Fibroblast of skin of abdomen (primary cell): Measurements from ENCODE around the gene ZNF343.
"Not testable (repeated sequence)": the region's sequence is repeated elsewhere in the genome, so short reads cannot be mapped to it uniquely, and the experiment has no call there.

Experiments used
- DNase-seq: peaks from one replicate; pipeline ENCODE4 v3.0.0-alpha.2; 2013

The ZNF343 gene

GRCh38 chr20:2521369-2522305 is 12.9 kb upstream of the ZNF343 start:
- DNase-seq: peak; percentile 33

DNA sequence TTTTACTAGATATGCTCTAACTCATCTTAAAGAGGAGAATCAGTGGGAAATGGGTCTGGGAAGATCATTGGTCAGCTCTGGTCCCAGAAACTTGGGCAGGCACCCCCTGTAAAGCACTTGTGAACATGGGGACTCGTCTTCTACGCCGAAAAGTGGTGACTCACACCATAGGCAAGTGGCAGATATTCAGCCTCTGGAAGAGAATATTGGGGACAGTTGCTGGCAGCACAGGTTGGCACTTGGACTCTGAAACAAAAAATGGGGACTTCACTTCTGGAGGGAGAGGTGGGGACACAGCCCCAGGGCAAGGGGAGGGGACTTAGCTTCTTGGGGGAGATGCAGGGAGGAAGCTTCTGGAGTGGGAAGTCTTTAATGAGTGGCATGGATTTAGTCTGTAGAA is 11.9 kb upstream of the ZNF343 start:
- no peak for DNase-seq

DNA sequence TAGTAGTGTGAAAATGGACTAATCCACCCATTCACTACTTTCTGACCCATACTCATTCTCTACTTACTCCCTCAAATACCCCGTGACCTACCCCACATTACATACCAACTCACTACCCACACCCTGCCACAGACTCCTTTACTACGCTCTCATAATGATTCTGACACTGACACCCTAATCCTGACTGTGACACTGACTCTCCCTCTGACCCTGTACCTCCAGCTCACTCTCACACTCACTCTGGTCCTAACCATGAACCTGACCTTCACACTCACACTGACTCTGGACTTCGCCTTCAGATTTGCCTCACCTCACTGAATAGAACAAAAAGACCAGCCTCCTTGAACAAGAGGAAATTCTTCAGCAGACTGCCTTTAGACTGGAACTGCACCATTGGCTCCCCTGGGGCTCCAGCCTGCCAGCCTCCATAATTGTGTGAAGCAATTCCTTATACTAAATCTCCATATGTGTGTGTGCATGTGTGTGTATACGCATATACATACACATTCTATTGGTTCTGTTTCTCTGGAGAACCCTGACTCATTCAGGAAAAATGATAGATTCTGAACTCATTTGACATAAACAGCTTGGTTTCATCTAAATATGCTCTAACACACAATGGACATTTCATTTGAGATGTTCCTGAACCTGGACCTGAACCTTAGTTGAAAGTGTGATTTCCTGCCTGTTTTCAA is 10.5 kb upstream of the ZNF343 start:
- DNase-seq: peak; percentile 88

DNA sequence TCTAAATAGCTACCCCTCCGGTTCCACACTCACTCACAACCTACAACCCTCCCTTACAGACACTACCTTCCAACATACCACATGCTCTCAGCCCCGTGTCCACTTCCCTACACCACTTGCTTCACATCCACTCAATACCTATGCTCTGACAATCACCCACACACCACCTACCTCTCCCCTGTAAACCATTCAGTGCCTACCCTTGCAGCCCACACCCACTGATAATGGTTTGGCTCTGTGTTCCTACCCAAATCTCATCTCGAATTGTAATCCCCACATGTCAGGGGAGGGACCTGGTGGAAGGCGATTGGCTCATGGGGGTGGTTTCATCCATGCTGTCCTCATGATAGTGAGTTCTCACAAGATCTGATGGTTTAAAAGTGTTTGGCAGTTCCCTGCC is 9.8 kb upstream of the ZNF343 start:
- no peak for DNase-seq

GRCh38 chr20:2518096-2518495 is 9.4 kb upstream of the ZNF343 start:
- DNase-seq: no peak

DNA sequence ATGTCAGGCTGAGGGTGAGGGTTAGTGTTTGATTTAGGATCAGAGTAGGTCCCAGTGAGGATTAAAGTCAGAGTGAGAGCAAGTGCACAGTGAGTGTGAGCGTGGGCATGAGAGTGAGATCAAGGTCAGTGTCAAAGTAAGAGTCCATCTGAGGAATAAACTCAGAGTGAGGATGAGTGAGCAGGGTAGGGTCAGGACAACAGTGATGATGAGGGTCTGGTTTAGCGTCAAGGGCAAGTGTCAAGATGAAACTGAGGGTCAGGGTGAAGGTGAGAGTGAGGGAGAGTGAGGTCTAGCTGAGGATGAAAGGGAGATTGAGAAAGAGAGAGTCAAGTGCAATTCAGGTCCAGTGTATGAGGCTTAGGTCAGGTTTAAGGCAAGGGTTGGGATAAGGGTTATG is 7.7 kb upstream of the ZNF343 start:
- no peak for DNase-seq

DNA sequence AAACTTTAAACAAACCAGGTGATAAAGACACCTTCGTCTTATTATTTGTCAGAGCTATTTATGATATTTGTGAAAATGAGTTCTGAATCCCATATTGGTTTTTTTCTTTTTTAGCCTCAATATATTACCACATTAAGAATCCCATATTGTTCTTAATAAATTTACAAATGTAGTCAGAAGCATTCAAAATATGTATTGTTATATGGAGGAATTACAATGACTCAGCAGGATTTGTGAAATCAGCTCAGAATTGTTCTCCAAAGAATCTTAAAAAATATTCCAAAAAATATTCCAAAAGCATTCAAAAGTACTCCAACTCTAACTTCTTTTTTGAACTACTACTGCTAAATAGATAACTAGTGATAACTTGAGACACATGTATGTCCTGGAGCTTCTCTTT is 6.5 kb upstream of the ZNF343 start:
- peak; percentile 17 for DNase-seq

GRCh38 chr20:2509794-2510193 is 1.1 kb upstream of the ZNF343 start:
- DNase-seq: no peak

- peak; percentile 8 for DNase-seq
These were observed 710 bp upstream of the ZNF343 start for GRCh38 chr20:2509468-2509781.

DNA sequence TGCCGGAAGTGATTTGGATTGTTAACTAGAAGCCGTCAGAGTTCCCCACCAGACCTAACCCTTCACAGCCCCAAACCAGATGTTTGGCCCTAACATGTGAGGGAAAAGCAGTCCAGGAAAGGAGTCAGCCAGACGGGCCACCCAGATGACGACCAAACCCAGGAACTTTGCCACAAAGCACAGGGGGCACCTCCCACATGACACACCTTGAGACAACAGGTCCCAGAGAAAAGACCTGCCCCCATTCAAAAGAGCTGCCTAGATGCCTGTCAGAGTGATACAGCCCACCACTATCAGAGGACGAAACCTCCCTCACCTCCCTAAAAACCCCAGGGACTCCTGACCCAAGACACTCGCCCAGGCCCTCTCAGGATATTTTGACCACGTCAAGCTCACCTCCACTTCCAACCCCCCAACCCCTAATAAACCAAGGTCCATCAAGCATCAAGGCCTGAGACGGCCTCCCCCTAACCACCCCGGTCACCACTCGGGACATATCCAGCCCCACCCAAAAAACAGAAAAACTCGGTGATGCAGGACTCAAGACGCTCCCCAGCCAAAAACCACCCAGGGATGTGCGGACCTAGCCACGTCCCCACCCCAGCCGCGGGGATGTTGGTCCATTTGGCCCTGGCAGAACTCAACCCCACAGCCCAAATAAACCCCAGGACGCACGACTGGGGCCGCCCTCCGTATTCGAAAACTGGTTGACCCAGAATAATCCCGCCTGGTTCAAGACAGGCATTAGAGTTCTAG is 662 bp downstream of the ZNF343 start:
- peak; percentile 44 for DNase-seq

DNA sequence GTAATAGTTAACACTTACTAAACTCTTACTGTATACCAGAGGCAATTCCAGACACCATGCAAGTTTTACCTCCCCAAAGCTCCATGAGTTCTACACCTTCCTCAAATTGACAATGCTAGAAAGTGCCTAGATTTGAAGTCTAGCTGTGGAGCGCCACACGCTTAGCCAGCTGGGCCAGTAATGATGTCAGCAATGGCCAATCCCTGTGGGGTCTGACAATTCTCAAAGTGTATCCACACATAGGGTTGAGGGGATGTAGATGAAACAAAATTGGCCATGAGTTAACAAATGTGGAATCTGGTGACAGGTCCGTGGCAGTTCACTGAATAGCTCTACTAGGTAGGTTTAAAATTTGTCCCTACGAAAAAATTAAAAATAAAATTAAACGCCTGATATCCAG is 1.3 kb downstream of the ZNF343 start:
- peak; percentile 14 for DNase-seq

DNA sequence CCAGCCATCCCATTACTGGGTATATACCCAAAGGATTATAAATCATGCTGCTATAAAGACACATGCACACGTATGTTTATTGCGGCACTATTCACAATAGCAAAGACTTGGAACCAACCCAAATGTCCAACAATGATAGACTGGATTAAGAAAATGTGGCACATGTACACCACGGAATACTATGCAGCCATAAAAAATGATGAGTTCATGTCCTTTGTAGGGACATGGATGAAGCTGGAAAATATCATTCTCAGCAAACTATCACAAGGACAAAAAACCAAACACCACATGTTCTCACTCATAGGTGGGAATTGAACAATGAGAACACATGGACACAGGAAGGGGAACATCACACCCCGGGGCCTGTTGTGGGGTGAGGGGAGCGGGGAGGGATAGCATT is 2.3 kb downstream of the ZNF343 start:
- DNase-seq: not testable (repeated sequence)

- DNase-seq: not testable (repeated sequence)
These were observed 3.9 kb downstream of the ZNF343 start for GRCh38 chr20:2504803-2505202.

DNA sequence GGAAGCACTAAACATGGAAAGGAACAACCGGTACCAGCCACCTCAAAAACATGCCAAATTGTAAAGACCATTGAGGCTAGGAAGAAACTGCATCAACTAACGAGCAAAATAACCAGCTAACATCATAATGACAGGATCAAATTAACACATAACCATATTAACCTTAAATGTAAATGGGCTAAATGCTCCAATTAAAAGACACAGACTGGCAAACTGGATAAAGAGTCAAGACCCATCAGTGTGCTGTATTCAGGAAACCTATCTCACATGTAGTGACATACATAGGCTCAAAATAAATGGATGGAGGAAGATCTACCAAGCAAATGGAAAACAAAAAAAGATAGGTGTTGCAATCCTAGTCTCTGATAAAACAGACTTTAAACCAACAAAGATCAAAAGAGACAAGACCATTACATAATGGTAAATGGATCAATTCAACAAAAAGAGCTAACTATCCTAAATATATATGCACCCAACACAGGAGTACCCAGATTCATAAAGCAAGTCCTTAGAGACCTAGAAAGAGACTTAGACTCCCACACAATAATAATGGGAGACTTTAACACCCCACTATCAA is 5.8 kb downstream of the ZNF343 start:
- DNase-seq: not testable (repeated sequence)

- DNase-seq: no peak
These were observed 23.1 kb downstream of the ZNF343 start for GRCh38 chr20:2485661-2486060.

DNA sequence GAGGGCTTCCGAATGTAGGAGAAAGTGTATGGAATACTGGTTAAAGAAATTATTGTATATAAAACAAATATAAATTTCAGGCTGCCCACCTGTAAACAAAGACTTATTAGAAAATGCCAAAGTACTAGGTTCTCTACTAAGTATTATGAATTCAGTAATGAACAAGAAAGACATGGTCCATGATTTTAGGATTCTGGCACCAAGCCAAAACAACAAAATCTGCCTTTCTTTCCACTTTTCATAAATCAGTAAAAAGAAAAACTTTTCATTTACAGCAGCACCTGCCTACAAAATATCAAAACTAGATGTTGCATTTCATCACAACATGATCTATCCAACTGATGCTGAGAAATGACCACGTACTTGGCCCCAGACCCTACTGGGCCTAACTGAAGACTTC is 23.6 kb downstream of the ZNF343 start:
- DNase-seq: no peak

GRCh38 chr20:2483504-2483903 is 25.2 kb downstream of the ZNF343 start:
- no peak for DNase-seq

DNA sequence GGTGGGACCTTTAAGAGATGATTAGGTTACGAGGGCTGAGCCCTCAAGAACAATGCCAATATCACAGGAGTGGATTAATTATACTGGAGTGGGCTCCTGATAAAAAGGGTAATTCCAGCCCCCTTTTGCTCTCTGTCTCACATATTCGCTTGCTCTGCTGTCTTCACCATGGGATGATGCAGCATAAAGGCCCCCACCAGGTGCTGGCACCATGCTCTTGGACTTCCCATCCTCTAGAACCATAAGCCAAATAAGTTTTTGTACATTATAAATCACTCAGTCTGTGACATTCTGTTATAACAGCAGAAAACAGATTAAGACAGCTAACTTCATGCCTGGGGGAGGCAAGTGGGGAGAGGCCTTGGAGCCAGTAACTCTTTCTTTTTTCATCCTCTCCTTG is 28.3 kb downstream of the ZNF343 start:
- no peak for DNase-seq

- DNase-seq: no peak
These were observed 31.7 kb downstream of the ZNF343 start for GRCh38 chr20:2476742-2477615.

DNA sequence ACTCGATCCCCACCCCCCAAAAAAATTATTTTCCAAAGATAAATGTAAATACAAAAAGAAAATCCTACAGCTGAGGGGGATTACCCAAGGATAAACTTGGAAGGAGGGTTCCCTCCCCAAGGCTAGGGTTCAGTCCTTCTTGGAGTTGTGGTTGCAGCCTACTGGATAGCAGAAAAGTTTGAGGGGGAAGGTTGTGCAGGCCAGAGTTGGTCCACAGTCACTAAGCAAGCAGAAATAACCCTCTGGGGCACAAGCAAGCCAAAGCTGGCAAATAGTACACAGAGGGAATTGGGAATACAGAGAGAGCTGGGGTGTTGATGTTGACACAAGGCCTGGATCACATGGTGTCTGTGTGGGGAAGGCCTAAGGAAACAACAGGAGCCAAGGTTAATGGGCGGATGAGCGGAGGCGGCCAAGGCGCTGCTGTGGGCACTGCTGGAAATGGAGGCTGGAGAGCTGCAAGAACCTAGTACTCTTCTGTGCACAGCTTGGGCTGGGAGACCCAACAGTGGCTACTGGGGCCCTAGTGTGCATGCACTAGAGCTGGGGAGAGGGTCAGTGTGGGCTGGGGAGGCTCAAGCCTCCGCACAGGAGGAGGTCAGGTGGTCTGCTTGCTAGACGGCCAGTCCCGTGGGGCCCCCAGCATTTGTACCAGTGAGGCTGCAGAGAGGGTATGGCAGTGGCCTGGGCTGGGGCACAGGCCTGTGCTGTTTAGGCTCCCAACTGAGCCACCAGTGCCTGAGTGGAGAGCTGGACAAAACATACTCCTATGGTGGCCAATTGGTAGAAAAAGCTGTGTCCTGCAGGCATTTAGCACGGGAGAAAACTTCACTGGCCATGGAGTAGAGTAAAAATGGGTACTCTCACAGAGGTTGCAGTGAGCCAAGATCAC is 32.6 kb downstream of the ZNF343 start:
- no peak for DNase-seq

DNA sequence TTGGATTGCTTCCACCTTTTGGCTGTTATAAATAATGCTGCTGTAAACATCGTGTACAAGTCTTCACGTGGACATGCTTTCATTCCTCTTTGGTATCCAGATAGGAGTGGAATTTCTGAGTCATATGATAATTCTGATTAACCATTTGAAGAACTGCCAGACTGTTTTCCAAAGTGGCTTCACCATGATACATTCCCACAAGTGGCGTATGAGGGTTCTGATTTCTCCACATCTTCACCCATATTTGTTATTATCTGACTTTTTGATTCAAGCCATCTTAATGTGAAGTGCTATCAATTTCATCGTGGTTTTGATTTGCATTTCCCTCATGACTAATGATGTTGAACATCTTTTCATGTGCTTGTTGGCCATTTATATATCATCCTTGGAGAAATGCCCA is 35.2 kb downstream of the ZNF343 start:
- DNase-seq: peak; percentile 83
